ENCODE measurements around the gene ECI1. TPM values are rescaled to one million over a fixed set of nuclear protein-coding genes. Genes with fewer than 3 reads are reported as not detected.

ECI1 gene
- total RNA-seq, 2 donors from 2014 or later, result 48.5 to 87.0 TPM

DNA sequence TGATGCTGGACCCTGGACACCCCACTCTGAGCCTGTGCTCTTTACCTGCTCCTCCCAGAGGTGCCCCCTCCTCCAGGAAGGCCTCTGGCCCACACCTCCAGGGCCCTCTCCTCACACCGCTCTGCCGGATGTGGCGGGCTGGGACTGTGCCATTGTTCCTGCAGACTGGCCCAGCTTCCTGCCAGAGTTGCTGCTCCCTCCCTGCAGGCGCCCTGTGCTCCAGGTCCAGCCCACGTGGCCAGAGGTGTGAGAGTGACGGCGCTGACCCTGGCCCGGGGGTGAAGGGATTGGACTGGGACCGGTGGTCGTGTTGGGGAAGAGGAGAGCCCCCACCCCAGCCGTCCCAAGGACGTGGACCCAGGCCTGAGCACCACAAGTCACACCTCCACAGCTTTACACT is 22.3 kb downstream of the ECI1 start:
- Histone ChIP-seq H3K4me3 (no peak overlapping the region), H3K36me3 (peaks cover 15 to 33% of the 10 kb centered on the region in 2 donors), H3K9me3 (no peaks in the 10 kb centered on the region), H3K27ac (no peak overlapping the region), H3K4me1 (replicated peaks) (peaks cover 12% of the 10 kb centered on the region), H3K27me3 (replicated peaks; ENCODE audit: insufficient read depth) (no peaks in the 10 kb centered on the region)
- no peak for DNase-seq (ENCODE audit: low spot score)
- 85% methylated on average over 12 of the region's 12 CpGs for WGBS
- TF ChIP-seq POLR2A (IDR thresholded peaks at IDR 0.05), result no peak
- TF ChIP-seq POLR2AphosphoS5 (IDR thresholded peaks at IDR 0.05), result no peak
- TF ChIP-seq, protein P1, sequence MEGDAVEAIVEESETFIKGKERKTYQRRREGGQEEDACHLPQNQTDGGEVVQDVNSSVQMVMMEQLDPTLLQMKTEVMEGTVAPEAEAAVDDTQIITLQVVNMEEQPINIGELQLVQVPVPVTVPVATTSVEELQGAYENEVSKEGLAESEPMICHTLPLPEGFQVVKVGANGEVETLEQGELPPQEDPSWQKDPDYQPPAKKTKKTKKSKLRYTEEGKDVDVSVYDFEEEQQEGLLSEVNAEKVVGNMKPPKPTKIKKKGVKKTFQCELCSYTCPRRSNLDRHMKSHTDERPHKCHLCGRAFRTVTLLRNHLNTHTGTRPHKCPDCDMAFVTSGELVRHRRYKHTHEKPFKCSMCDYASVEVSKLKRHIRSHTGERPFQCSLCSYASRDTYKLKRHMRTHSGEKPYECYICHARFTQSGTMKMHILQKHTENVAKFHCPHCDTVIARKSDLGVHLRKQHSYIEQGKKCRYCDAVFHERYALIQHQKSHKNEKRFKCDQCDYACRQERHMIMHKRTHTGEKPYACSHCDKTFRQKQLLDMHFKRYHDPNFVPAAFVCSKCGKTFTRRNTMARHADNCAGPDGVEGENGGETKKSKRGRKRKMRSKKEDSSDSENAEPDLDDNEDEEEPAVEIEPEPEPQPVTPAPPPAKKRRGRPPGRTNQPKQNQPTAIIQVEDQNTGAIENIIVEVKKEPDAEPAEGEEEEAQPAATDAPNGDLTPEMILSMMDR (IDR thresholded peaks at IDR 0.05), result no peak
- intact Hi-C loops (cut with DNase I), result no loop called here

DNA sequence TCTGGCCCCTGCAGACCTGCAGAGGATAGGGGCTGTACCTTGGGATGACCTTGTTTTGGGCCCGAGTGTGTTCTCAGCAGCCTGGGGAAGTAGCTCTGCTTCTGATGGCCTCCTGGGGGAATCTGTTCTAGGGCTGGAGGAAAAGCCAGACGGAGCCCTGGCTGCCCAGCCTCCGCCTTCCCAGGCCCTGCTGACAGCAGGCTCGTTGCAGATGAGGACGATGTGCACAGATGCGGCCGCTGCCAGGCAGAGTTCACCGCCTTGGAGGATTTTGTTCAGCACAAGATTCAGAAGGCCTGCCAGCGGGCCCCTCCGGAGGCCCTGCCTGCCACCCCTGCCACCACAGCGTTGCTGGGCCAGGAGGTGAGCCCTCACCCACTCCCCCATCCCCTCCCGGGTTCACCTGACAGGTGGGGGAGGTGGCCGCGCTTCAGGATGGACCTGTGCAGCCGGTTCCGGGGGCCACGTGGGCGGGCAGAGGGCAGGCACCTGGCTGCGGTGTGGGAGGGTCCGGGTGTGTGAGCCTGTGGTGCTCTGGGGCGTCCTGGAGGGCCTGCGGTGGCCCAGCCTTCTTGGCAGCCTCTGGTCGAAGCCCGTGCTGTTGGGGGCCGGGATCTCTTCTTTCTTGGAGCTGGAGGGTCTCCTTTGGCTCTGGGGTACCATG is 23.1 kb downstream of the ECI1 start:
- Histone ChIP-seq H3K4me3 (no peak overlapping the region), H3K4me1 (replicated peaks) (peaks cover 12% of the 10 kb centered on the region), H3K9me3 (no peaks in the 10 kb centered on the region), H3K36me3 (peaks cover 12 to 29% of the 10 kb centered on the region in 2 donors), H3K27ac (no peak overlapping the region), H3K27me3 (replicated peaks; ENCODE audit: insufficient read depth) (no peaks in the 10 kb centered on the region)
- no peak for DNase-seq (ENCODE audit: low spot score)
- WGBS, result 56% methylated on average over 25 of the region's 25 CpGs
- TF ChIP-seq, protein P1 (IDR thresholded peaks at IDR 0.05), result no peak
- TF ChIP-seq POLR2AphosphoS5 (IDR thresholded peaks at IDR 0.05) (peak; percentile 6), POLR2A (IDR thresholded peaks at IDR 0.05) (no peak)
- intact Hi-C loops (cut with DNase I), result no loop called here

DNA sequence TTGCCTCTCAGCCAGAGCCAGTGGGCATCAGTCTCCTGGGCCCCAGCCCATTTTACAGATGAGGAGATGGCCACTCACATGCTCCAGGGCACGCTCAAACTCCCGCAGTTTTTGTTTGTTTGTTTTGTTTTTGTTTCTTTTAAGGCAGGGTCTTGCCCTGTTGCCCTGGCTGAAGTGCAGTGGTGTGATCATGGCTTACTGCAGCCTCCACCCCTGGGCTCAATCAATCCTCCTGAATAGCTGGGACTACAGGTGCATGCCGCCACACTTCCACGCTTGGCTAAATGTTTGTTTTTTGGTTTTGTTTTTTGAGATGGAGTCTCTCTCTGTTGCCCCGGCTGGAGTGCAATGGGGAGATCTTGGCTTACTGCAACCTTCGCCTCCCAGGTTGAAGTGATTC is 24.5 kb downstream of the ECI1 start:
- intact Hi-C loops (cut with DNase I), result no loop called here
- no peak overlapping the region for H3K4me3 ChIP-seq
- H3K27me3 ChIP-seq (replicated peaks; ENCODE audit: insufficient read depth), result no peaks in the 10 kb centered on the region
- peaks cover 8 to 15% of the 10 kb centered on the region in 2 donors for H3K36me3 ChIP-seq
- H3K9me3 ChIP-seq, result no peaks in the 10 kb centered on the region
- H3K27ac ChIP-seq, result no peak overlapping the region
- WGBS, result 93% methylated on average over 6 of the region's 6 CpGs
- peaks cover 12% of the 10 kb centered on the region for H3K4me1 ChIP-seq (replicated peaks)
- TF ChIP-seq POLR2A (IDR thresholded peaks at IDR 0.05), result no peak
- TF ChIP-seq, protein P1 (IDR thresholded peaks at IDR 0.05), result no peak
- no peak for DNase-seq (ENCODE audit: low spot score)

DNA sequence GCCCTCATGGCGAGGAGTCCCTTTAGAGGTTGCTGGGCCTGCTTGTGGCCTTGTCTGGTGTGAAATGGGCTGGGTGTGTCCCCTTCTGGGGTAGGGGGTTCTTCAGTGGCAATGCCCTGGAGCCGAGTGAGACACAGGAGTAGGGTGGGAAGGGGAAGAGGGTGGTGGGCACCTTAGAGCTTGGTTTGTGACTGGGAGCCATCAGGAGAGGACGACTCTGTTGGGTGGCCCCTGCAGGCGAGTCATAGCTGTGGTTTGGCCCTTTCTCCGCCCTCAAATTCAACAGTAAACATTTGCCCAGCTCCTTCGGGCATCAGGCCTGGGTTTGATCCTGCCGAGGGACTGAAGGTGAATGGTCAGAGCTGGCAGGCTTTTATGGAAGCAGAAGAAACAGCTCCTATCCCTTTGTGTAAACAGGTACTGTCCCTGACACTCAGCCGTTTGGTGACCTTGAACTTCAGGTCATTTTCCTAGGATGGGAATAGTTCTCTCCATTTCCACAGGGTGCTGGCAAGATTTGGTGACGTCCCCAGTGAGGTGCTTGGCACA is 25.1 kb downstream of the ECI1 start:
- 55% methylated on average over 9 of the region's 9 CpGs for WGBS
- Histone ChIP-seq H3K27me3 (replicated peaks; ENCODE audit: insufficient read depth) (no peaks in the 10 kb centered on the region), H3K4me3 (no peak overlapping the region), H3K36me3 (peaks cover 8 to 13% of the 10 kb centered on the region in 2 donors), H3K27ac (peak overlapping the region; percentile 32 to 50), H3K4me1 (replicated peaks) (peaks cover 12% of the 10 kb centered on the region), H3K9me3 (no peaks in the 10 kb centered on the region)
- no peak for TF ChIP-seq POLR2A (IDR thresholded peaks at IDR 0.05)
- TF ChIP-seq POLR2AphosphoS5 (IDR thresholded peaks at IDR 0.05), result peak; percentile 5
- TF ChIP-seq, protein P1 (IDR thresholded peaks at IDR 0.05), result no peak
- intact Hi-C loops (cut with DNase I), result no loop called here
- DNase-seq (ENCODE audit: low spot score), result no peak
